ENCODE data around the gene BTG1.

The BTG1 gene

GRCh38 chr12:92145731-92146496 lies at the start of gene BTG1:
TSS of gene BTG1 (minus strand) at chr12:92145846. CDS start at chr12:92145535, 311 bp downstream.
- H3K9me3 Mint-ChIP-seq: no peaks in the 10 kb centered on the region
- peak within 1 kb of the TSS; percentile 96 for H3K27ac Mint-ChIP-seq
- H3K4me1 Mint-ChIP-seq (ENCODE audit: low read depth): peaks cover 31% of the 10 kb centered on the region
- no peaks in the 10 kb centered on the region for H3K27me3 Mint-ChIP-seq
- peak within 1 kb of the TSS; percentile 100 for H3K4me3 Mint-ChIP-seq
- H3K36me3 Mint-ChIP-seq (ENCODE audit: low read depth): peaks cover 55% of the 10 kb centered on the region

GRCh38 chr12:92194561-92194960 lies 48.9 kb upstream of the BTG1 start:
- Mint-ChIP-seq H3K27me3 (no peaks in the 10 kb centered on the region), H3K27ac (no peak overlapping the region), H3K4me3 (no peak overlapping the region), H3K36me3 (ENCODE audit: low read depth) (no peaks in the 10 kb centered on the region), H3K4me1 (ENCODE audit: low read depth) (peaks cover 13% of the 10 kb centered on the region), H3K9me3 (no peaks in the 10 kb centered on the region)

GRCh38 chr12:92193846-92194245 lies 48.2 kb upstream of the BTG1 start:
- H3K4me3 Mint-ChIP-seq: no peak overlapping the region
- peaks cover 13% of the 10 kb centered on the region for H3K4me1 Mint-ChIP-seq (ENCODE audit: low read depth)
- no peaks in the 10 kb centered on the region for H3K36me3 Mint-ChIP-seq (ENCODE audit: low read depth)

GRCh38 chr12:92193063-92193462 lies 47.4 kb upstream of the BTG1 start:
- H3K36me3 Mint-ChIP-seq (ENCODE audit: low read depth): no peaks in the 10 kb centered on the region
- peaks cover 13% of the 10 kb centered on the region for H3K4me1 Mint-ChIP-seq (ENCODE audit: low read depth)
- H3K4me3 Mint-ChIP-seq: no peak overlapping the region
- H3K27me3 Mint-ChIP-seq: no peaks in the 10 kb centered on the region
- H3K27ac Mint-ChIP-seq: no peak overlapping the region
- H3K9me3 Mint-ChIP-seq: no peaks in the 10 kb centered on the region

More at GRCh38 chr12:92193846-92194245, 48.2 kb upstream of the BTG1 start:
- Mint-ChIP-seq H3K27ac (no peak overlapping the region), H3K27me3 (no peaks in the 10 kb centered on the region), H3K9me3 (no peaks in the 10 kb centered on the region)

- no peaks in the 10 kb centered on the region for H3K36me3 Mint-ChIP-seq (ENCODE audit: low read depth)
Measured at GRCh38 chr12:92192360-92192759, 46.7 kb upstream of the BTG1 start.

GRCh38 chr12:92191061-92191460 lies 45.4 kb upstream of the BTG1 start:
- no peaks in the 10 kb centered on the region for H3K9me3 Mint-ChIP-seq
- no peaks in the 10 kb centered on the region for H3K36me3 Mint-ChIP-seq (ENCODE audit: low read depth)
- no peak overlapping the region for H3K27ac Mint-ChIP-seq
- H3K4me3 Mint-ChIP-seq: no peak overlapping the region
- no peaks in the 10 kb centered on the region for H3K27me3 Mint-ChIP-seq
- peaks cover 31% of the 10 kb centered on the region for H3K4me1 Mint-ChIP-seq (ENCODE audit: low read depth)

More at GRCh38 chr12:92192360-92192759, 46.7 kb upstream of the BTG1 start:
- H3K9me3 Mint-ChIP-seq: no peaks in the 10 kb centered on the region
- H3K4me3 Mint-ChIP-seq: no peak overlapping the region
- peaks cover 18% of the 10 kb centered on the region for H3K4me1 Mint-ChIP-seq (ENCODE audit: low read depth)
- no peak overlapping the region for H3K27ac Mint-ChIP-seq
- H3K27me3 Mint-ChIP-seq: no peaks in the 10 kb centered on the region

- no peak overlapping the region for H3K4me3 Mint-ChIP-seq
- no peak overlapping the region for H3K27ac Mint-ChIP-seq
- H3K4me1 Mint-ChIP-seq (ENCODE audit: low read depth): peaks cover 52% of the 10 kb centered on the region
- no peaks in the 10 kb centered on the region for H3K9me3 Mint-ChIP-seq
- no peaks in the 10 kb centered on the region for H3K36me3 Mint-ChIP-seq (ENCODE audit: low read depth)
- no peaks in the 10 kb centered on the region for H3K27me3 Mint-ChIP-seq
Measured at GRCh38 chr12:92188517-92189188, 43.0 kb upstream of the BTG1 start.

- H3K27ac Mint-ChIP-seq: peak overlapping the region; percentile 93
- no peaks in the 10 kb centered on the region for H3K27me3 Mint-ChIP-seq
Measured at GRCh38 chr12:92186038-92186470, 40.4 kb upstream of the BTG1 start.

GRCh38 chr12:92185052-92185451 lies 39.4 kb upstream of the BTG1 start:
- Mint-ChIP-seq H3K27ac (peak overlapping the region; percentile 93), H3K9me3 (peaks cover 8% of the 10 kb centered on the region), H3K4me3 (peak overlapping the region; percentile 56), H3K36me3 (ENCODE audit: low read depth) (peaks cover 4% of the 10 kb centered on the region), H3K27me3 (no peaks in the 10 kb centered on the region), H3K4me1 (ENCODE audit: low read depth) (peaks cover 55% of the 10 kb centered on the region)

More at GRCh38 chr12:92186038-92186470, 40.4 kb upstream of the BTG1 start:
- peaks cover 4% of the 10 kb centered on the region for H3K36me3 Mint-ChIP-seq (ENCODE audit: low read depth)
- H3K4me3 Mint-ChIP-seq: peak overlapping the region; percentile 79
- peaks cover 8% of the 10 kb centered on the region for H3K9me3 Mint-ChIP-seq
- H3K4me1 Mint-ChIP-seq (ENCODE audit: low read depth): peaks cover 55% of the 10 kb centered on the region

GRCh38 chr12:92183575-92183974 lies 37.9 kb upstream of the BTG1 start:
- peaks cover 8% of the 10 kb centered on the region for H3K9me3 Mint-ChIP-seq
- peaks cover 55% of the 10 kb centered on the region for H3K4me1 Mint-ChIP-seq (ENCODE audit: low read depth)
- H3K27me3 Mint-ChIP-seq: no peaks in the 10 kb centered on the region
- no peak overlapping the region for H3K27ac Mint-ChIP-seq
- peaks cover 4% of the 10 kb centered on the region for H3K36me3 Mint-ChIP-seq (ENCODE audit: low read depth)
- no peak overlapping the region for H3K4me3 Mint-ChIP-seq

- Mint-ChIP-seq H3K9me3 (peaks cover 8% of the 10 kb centered on the region), H3K4me1 (ENCODE audit: low read depth) (peaks cover 14% of the 10 kb centered on the region), H3K27ac (no peak overlapping the region), H3K27me3 (no peaks in the 10 kb centered on the region), H3K4me3 (no peak overlapping the region), H3K36me3 (ENCODE audit: low read depth) (peaks cover 4% of the 10 kb centered on the region)
Measured at GRCh38 chr12:92178340-92178739, 32.7 kb upstream of the BTG1 start.

GRCh38 chr12:92176646-92177045 lies 31.0 kb upstream of the BTG1 start:
- H3K9me3 Mint-ChIP-seq: no peaks in the 10 kb centered on the region
- H3K27me3 Mint-ChIP-seq: no peaks in the 10 kb centered on the region
- no peaks in the 10 kb centered on the region for H3K36me3 Mint-ChIP-seq (ENCODE audit: low read depth)
- no peak overlapping the region for H3K27ac Mint-ChIP-seq
- no peak overlapping the region for H3K4me3 Mint-ChIP-seq
- peaks cover 17% of the 10 kb centered on the region for H3K4me1 Mint-ChIP-seq (ENCODE audit: low read depth)

- H3K4me3 Mint-ChIP-seq: no peak overlapping the region
- H3K36me3 Mint-ChIP-seq (ENCODE audit: low read depth): no peaks in the 10 kb centered on the region
- H3K27me3 Mint-ChIP-seq: no peaks in the 10 kb centered on the region
- H3K9me3 Mint-ChIP-seq: no peaks in the 10 kb centered on the region
- H3K4me1 Mint-ChIP-seq (ENCODE audit: low read depth): peaks cover 17% of the 10 kb centered on the region
- peak overlapping the region; percentile 0 for H3K27ac Mint-ChIP-seq
Measured at GRCh38 chr12:92175961-92176360, 30.3 kb upstream of the BTG1 start.

- no peaks in the 10 kb centered on the region for H3K36me3 Mint-ChIP-seq (ENCODE audit: low read depth)
- peaks cover 42% of the 10 kb centered on the region for H3K4me1 Mint-ChIP-seq (ENCODE audit: low read depth)
- H3K27me3 Mint-ChIP-seq: no peaks in the 10 kb centered on the region
- no peak overlapping the region for H3K4me3 Mint-ChIP-seq
- no peak overlapping the region for H3K27ac Mint-ChIP-seq
- no peaks in the 10 kb centered on the region for H3K9me3 Mint-ChIP-seq
Measured at GRCh38 chr12:92170050-92170449, 24.4 kb upstream of the BTG1 start.

- Mint-ChIP-seq H3K27me3 (no peaks in the 10 kb centered on the region), H3K4me3 (no peak overlapping the region), H3K4me1 (ENCODE audit: low read depth) (peaks cover 49% of the 10 kb centered on the region), H3K27ac (no peak overlapping the region), H3K36me3 (ENCODE audit: low read depth) (no peaks in the 10 kb centered on the region), H3K9me3 (no peaks in the 10 kb centered on the region)
Measured at GRCh38 chr12:92167075-92167474, 21.4 kb upstream of the BTG1 start.
